G401 (cell line): ENCODE data around the gene SLC22A3. TPM values are rescaled to one million over a fixed set of nuclear protein-coding genes. Genes with fewer than 3 reads are reported as not detected.
"Not testable (repeated sequence)": the region's sequence is repeated elsewhere in the genome, so short reads cannot be mapped to it uniquely, and the experiment has no call there.

Experiments used
- DNase-seq: peaks from one replicate; pipeline ENCODE4 v3.0.0-alpha.2; 2015; ENCODE audit warnings: low spot score
- in situ Hi-C: cut with HindIII; loops from 2 replicates; pipeline ENCODE4 v1.10.0; 2016; ENCODE audit warnings: low sequenced_read_pairs, mixed read lengths
- total RNA-seq: library from RNA; depleted of rRNA; stranded (reverse); fragments of >200 nt; shearing (Covaris generic); gene quantifications from 2 replicates; pipeline ENCODE4 v1.2.3, GENCODE V29; 2014

Gene SLC22A3
- total RNA-seq, 1 experiment from 2014 or later, result not detected

DNA sequence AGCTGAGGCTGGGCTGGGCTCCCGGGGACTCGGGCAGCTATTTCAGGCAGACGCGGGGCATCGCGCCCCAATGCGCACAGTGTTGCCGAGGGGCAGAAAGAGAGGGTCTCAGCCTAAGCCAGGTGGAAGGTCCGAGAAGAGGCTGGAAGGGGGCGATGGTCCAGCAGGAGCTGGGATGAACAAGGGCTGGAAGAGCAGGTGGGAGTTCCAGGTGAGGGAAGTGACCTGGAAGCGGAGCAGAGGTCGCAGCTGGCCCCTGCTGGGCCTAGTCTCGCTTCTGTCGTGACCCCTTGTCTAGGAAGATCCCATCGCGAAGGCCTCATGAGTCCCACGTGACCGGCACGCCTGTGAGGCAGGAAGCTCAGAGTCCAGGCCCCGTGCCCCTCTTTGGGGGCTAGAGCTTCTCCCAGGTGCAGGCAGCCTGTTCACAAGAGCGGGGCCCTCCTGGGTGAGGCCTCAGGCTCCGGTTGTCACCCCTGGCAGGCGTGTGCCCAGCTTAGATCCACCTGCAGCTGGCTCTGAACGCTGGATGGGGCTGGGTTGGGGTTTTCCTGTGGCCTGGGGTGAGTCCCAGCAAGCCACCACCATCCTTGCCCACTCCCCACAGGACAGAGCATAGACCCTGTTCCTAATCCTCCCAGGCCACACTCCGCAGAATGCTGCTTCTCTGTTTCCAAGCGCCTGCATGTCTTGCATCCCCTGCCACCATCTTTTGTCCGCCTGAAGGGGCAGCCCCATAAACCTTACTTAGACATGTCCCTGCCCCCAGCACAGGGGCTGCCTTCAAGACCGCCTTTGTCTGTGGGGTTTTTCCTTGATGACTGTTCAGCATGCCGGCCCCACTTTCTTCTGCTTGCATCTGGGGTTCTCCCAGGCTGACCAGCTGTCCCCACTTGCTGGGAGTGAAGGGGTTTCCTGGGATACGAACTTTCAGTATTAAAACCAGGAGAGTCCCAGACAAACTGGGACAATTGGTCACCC is 15.1 kb downstream of the SLC22A3 start:
- in situ Hi-C loops, result no loop called here
- DNase-seq, result no peak

DNA sequence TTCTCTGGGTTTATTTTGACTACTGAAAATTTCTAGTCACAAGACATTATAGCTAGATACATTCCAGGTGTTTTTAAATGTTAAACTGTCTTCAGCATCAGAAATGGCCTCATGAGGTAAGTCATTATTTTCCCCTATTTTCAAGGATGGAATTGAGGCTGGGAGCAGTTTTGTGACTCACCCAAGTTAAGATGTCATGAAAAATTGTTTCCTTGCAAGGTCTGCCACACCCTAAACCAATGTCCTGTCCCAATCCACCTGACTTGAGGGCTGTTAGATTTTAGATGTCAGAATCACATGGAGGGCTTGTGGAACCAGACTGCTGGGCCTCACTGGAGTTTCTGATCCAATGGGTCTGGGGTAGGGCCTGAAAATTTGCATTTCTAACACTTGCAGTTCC is 16.9 kb downstream of the SLC22A3 start:
- in situ Hi-C loops, result no loop called here
- no peak for DNase-seq

DNA sequence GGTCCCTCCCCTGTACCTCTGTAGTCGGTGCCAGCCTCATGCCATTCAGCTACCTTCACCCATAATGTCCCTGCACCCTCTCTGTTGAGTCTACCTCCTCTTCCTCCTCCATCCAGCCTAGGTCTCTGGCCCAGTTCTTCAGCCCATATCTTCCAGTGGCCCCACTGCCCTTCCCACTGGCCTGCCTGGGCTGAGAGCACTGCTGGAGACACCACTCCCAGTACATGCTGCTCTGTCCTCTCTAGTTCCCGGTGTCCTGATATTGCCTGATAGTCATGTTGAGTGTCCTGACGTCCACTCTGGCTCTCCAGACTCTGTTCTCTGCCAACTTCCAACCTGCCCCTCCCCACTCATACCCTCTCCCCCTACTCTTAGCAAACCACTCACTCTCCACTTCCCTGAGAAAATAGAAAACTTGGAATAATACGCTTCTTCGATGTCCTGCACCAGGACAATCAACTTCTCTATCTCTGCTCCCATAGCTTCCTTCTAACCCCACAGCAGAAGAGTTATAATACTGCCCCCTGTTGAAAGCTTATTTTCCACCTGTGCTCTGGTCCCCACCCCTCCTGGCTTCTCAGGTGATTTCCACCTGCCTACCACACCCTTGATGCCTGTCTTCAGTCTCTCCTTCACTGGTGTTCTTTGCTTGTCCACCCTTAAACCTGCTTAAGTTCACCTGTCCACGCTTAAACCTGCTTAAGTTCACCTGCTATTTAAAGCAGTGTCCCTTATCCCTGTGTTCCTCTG is 19.8 kb downstream of the SLC22A3 start:
- in situ Hi-C loops, result no loop called here

DNA sequence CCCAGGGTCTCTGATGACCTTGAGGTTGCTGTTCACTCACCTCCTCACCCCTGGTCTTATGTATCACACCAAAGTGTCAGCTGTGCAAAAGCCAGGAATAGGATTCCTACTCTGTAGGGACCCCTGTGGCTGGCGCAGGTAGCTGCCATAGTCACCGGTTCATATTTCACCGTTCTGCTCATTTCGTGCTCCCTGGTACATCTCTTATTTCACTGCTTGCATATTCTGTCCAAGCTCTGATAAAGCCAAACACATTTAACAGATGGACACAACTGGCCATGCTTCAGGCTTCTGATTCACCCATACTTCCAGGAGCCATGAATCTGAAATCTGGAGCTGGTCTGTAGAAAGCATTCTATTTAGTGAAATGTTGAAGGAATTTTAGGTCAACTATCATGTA is 20.5 kb downstream of the SLC22A3 start:
- DNase-seq, result no peak
- in situ Hi-C loops, result no loop called here

More for the DNA sequence above, 19.8 kb downstream of the SLC22A3 start:
- no peak for DNase-seq

DNA sequence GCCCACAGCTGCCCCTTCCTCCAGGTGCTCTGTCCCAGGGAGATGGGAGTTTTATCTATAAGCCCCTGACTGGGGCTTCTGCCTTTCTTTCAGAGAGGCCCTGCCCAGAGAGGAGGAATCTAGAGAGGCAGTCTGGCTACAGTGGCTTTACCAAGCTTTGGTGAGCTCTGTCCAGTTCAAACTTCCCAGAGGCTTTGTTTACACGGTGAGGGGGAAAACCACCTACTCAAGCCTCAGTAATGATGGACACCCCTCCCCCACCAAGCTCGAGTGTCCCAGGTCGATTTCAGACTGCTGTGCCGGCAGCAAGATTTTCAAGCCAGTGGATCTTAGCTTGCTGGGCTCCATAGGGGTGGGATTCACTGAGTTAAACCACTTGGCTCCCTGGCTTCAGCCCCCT is 25.4 kb downstream of the SLC22A3 start:
- in situ Hi-C loops, DNase-seq: not testable (repeated sequence)

DNA sequence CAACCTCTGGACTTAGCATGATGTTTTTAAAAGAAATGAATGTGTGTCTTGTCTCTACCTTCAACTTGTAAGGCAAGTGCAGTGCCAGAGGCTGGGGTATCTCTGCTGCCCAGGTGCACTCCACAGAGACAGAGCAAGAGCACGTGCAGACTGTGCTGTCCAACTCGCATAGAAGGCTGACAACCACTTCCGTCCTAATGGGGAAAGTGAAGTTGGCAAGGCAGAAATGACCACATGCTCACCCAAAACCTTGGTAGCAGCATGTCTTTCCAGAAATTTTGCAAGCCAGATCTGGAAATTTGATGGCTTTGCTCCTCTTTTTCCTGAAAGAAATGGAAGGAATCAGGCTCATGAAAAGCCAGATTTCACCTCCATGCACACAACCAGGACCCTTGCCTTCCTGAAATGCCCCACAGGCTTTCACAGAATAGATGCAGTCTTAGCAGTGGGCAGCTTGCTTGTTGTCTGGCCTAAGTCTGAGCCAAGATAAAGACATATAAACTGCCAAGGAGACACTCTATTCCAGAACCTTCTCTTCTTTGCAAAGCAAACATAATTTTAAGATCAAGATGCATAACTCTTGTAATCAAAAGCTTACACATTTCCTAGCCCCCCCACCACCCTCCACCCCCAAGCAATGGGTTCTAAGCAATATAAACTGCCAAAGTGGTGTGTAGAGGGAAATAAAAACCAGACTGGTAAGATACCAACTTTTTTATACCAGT is 26.8 kb downstream of the SLC22A3 start:
- in situ Hi-C loops, result no loop called here

DNA sequence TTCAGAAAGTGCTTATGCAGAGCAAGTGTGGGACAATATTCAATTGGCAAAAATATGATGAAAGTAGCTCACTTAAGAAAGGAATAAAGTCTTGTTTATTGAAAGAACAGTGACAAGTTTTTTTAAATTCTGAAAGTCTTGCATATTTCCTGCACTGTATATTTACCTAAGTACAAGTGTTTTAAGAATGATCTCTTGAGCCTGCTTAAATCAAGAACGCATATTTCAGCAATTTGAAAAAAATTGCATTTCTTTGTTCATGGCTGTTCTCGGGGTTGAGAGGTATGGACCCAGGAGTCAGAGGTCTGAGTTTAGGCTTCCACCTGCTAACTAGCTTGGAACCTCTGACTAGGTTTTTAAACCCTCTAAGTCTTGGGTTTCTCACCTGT is 27.4 kb downstream of the SLC22A3 start:
- in situ Hi-C loops, result no loop called here
- no peak for DNase-seq

More for the DNA sequence above, 26.8 kb downstream of the SLC22A3 start:
- no peak for DNase-seq

DNA sequence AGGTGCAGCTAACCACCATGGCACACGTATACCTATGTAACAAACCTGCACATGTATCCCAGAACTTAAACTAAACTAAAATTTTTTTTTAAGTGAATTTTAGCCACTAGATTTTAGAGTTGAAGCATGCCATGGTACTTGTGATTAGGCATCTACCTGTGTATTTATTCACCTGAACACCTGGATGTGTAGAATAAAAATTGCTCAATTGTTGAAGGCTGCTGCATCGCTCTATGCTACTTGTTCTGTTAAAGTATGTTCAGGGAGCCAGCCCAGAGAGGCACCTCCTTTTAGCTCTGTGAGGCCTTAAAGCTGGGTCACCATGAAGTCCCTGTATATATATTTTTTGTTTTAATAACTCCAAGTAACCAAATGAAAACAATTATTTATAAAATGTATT is 28.3 kb downstream of the SLC22A3 start:
- no peak for DNase-seq
- in situ Hi-C loops, result no loop called here

DNA sequence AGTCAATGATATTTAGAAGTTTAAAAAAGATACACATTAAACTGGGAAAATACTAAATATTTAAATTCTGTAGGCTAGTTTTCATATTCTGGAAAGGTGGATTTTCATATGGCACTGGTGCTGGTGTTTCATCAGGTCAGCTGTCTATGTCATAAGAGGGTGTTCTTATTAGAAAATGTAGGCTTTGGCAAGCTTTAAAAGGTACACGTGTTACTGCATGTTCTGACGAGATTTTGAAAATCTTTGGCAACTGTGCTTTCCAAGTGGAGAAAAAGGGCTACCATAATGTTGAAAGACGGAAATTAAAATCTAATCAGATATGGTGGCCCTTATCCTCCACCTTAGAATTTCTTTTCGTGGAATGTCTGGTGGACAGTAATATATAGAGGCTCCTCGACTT is 30.0 kb downstream of the SLC22A3 start:
- DNase-seq, result no peak

DNA sequence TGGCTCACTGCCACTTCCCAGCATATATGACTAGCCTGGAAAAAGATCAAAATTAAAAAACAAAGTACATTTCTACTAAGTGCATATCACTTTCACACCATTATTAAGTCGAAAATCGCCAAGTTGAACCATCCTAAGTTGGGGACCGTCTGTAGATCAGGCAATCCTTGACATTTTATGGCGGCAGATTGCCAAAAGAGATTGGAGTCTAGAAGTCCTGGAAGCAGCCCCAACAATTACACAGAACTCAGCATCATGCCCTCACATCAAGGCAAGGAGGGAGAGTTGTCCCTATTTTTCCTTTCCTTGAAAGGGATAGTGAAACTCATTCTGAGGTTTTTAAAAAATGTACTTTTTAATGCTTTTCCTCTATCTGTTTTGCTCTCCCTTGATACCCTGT is 30.7 kb downstream of the SLC22A3 start:
- no peak for DNase-seq
- in situ Hi-C loops, result no loop called here

More for the DNA sequence above, 30.0 kb downstream of the SLC22A3 start:
- in situ Hi-C loops, result no loop called here

DNA sequence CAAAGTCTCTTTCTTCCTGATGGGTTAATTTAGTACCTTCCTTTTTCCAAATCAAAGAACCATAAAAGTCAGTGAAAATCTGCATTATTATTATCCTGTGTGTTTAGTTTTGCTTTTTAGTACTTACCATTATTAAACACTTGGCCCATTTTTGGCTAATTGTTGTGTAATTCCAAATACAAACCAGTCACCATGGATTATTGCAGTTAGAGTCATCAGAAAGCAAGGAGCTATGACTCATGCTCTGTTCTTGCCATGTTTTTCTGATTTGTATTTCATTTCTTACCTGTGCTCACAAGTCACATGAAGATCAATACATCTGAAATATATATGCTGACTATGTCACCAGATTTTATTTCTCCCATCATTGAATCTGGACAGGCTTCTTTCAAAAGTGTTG is 31.3 kb downstream of the SLC22A3 start:
- DNase-seq, result no peak
- in situ Hi-C loops, result no loop called here

DNA sequence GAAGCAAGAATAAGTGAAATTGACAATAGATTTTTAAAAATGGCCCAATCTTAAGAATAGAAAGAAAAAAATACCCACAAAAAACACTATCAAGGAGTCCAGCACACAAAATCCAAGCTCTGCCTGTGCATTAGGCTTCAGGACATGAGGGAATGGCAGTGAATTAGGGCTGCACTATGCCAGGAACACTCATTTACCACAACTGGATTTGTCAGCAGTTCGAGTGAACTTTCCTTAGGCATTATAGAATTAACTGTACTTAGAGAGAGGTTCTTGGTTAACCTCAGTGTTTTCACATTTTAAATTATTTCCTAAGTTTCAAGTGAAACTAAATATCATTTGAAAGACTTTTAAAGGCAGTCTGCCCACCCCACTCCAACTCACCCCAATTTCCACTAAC is 34.8 kb downstream of the SLC22A3 start:
- DNase-seq, result no peak
- in situ Hi-C loops, result no loop called here

DNA sequence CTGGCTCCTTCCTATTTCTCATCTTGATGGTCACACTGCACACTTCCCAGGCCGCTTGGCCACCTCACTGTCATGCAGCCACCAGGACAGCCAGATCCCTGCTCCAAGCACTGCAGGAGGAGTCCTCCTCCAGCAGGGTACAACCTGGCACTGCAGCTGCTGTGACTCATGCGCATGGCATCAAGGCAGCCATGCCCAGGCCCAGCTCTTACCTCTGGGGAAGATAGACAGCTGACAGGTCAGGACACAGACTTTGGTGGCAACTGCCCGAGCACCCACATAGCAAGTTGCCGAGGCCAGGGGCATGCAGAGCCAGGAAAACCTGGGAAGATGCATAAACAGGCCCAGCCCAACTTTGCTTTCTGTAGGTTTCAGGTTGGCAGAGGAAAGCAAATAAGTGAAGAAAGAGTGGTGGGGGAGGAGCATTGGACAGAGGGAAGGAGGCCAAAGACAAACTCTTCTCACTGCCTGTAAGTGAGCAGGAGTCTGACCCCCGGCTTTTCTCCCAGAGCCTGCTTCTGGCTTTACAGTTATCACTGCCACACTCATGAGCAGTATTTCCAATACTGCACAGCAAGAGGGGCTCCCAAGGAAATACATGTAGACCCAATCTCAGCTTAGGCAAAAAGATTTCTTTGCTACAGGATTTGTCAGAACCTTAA is 38.8 kb downstream of the SLC22A3 start:
- in situ Hi-C loops, result no loop called here
- DNase-seq, result no peak

DNA sequence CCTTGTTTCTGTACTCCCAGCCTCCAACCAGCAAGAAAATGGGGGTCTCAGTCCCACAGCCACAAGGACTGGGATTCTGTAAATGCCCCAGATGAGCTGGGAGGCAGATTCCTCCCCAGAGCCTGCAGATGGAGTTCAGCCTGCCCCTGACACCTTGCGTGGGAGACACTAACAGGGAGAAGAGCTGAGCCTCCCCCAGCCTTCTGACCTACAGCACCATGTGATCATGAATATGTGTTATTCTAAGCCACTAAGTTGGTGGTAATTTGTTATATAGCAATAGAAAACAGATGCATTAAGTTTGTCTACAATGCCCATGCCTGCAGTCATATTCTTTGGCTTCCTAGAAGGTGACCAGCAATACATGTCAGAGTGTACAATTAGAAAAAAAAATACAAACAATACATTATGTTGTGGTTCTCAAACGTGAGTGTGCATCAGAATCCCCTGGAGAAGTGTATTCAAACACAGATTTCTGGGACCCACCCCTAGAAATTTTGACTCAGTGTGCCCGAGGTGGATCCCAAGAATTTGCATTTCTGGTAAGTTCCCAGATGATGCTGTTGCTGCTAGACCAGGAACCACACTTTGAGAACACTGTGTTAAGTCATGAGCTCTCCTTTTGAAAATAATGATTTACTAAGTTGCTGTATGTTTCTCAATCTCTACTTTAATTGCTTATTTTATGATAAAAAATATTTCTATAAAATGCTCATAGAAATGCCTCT is 39.9 kb downstream of the SLC22A3 start:
- in situ Hi-C loops, result no loop called here
- no peak for DNase-seq

DNA sequence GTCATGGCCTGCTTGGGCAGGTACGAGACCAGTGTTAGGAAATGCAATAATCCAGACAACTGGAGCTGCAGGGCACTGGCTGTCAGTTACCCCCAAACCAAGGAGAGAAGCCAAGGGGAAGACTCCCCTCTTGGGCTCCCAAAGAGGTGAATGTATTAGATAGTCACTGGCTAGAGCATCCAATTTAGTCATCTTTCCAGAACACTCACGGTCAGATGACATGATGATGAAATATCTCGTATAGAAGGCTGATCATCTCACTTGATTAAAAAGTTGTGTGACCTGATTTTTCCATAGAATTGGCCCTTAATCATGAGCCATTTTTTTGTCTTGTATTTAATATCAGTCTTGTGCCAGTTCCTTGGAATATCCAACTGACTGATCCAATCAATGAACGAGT is 40.7 kb downstream of the SLC22A3 start:
- DNase-seq, result no peak
- in situ Hi-C loops, result no loop called here

DNA sequence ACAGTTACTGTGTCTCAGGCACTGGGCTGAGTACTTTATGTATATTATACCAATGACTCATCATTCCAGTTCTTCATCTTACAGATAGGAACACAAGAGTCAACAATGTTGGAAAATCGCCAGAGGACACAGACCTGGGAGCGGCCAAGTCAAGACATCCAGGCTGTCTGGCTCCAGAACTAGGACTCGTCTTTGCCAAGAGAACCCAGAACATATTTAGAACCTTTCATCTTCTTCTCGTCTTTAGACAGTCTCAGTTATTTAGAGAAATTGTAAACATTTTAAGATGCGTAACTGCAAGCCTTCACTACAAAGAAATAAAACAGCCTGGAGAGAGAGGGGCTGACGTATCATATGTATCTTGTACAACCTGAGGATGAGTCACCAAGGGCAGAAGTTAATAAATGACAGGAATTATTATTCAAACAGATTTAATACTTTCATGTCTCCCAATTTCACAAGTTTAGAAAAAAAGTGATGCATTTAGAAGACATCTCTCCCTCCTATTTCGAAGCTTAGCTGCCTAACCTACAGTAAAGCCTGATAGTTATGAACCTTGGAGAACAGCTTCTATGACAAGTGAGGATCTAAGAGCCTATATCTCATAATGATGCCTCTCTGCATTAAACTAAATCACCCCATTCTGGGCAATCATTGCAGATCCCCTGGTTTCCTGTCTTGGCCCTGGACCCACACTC is 43.4 kb downstream of the SLC22A3 start:
- in situ Hi-C loops, result no loop called here
- no peak for DNase-seq

DNA sequence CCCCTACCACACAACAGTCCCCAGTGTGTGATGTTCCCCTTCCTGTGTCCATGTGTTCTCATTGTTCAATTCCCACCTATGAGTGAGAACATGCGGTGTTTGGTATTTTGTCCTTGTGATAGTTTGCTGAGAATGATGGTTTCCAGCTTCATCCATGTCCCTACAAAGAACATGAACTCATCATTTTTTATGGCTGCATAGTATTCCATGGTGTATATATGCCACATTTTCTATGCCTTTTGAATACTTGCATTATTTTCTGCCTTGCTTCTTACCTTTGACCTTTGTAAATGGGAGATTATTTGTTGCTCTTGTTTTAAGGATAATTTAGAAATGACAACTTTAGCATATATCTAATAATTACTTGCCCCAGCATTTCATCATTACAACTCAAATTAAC is 45.3 kb downstream of the SLC22A3 start:
- in situ Hi-C loops, DNase-seq: not testable (repeated sequence)
